ENCODE results near the gene ACLY. TPM values are rescaled to one million over a fixed set of nuclear protein-coding genes. Genes with fewer than 3 reads are reported as not detected.

Gene ACLY
- total RNA-seq, 1 donor from 2014 or later, result 49.1 TPM

DNA sequence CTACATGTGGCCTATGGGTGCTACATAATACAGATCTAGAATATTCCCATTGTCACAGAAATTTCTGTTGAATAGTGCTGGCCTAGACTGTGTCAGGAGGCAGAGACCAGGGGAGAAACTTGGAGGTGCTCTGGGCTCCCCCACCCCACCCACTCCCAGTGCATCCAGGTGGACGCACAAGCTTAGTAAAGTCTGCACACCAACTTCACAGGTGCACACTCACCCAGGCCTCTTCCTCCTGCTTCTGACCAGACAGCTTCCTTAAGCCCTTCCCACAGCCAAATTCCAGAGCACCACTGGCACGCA, 40.2 kb upstream of the ACLY start:
- no peak overlapping the region for H3K9ac ChIP-seq (ENCODE audit: low read depth in 1 of 3, low read length in 3 of 3)
- H3K27ac ChIP-seq (ENCODE audit: low read depth, low read length), result no peak overlapping the region
- H3K36me3 ChIP-seq (ENCODE audit: control insufficient read depth in 3 of 3, insufficient read depth in 3 of 3, low read length in 3 of 3), result no peaks in the 10 kb centered on the region
- peaks cover 11 to 25% (median 24%) of the 10 kb centered on the region in 3 donors for H3K4me1 ChIP-seq (ENCODE audit: control insufficient read depth in 3 of 3, insufficient read depth in 3 of 3, low read length in 3 of 3)
- no peak overlapping the region for H3K4me3 ChIP-seq (ENCODE audit: low read length in 3 of 3)
- no peaks in the 10 kb centered on the region for H3K27me3 ChIP-seq (ENCODE audit: control insufficient read depth in 3 of 3, insufficient read depth in 3 of 3, low read length in 3 of 3)
- H3K9me3 ChIP-seq (ENCODE audit: control insufficient read depth in 3 of 3, low read length in 3 of 3), result no peaks in the 10 kb centered on the region

DNA sequence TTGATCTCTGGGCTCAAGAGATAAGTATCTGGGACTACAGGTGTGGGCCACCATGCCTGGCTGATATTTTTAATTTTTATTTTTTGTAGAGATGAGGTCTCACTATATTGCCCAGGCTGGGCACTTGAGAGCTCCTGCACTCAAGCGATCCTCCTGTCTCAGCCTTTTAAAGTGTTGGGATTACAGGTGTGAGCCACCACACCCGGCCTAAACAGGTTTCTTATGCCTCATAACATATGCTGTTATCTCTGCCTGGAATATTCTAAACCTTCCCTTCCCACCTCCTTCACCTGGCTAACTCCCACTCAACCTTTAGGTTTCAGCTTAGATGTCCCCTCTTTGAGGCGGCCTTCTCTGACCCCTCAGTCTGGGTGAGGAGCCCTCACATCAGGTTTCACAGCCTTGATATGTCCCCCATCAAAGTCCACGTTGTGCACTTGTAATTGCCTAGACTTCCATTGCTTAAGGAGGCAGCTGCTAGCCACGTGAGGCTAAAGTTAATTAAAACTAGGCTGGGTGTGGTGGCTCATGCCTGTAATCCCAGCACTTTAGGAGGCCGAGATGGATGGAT, 39.2 kb upstream of the ACLY start:
- no peak overlapping the region for H3K9ac ChIP-seq (ENCODE audit: low read depth in 1 of 3, low read length in 3 of 3)
- H3K27me3 ChIP-seq (ENCODE audit: control insufficient read depth in 3 of 3, insufficient read depth in 3 of 3, low read length in 3 of 3), result no peaks in the 10 kb centered on the region
- no peaks in the 10 kb centered on the region for H3K9me3 ChIP-seq (ENCODE audit: control insufficient read depth in 3 of 3, low read length in 3 of 3)
- no peak overlapping the region for H3K4me3 ChIP-seq (ENCODE audit: low read length in 3 of 3)
- peaks cover 9 to 24% (median 21%) of the 10 kb centered on the region in 3 donors for H3K4me1 ChIP-seq (ENCODE audit: control insufficient read depth in 3 of 3, insufficient read depth in 3 of 3, low read length in 3 of 3)
- H3K27ac ChIP-seq (ENCODE audit: low read depth, low read length), result no peak overlapping the region
- H3K36me3 ChIP-seq (ENCODE audit: control insufficient read depth in 3 of 3, insufficient read depth in 3 of 3, low read length in 3 of 3), result no peaks in the 10 kb centered on the region

DNA sequence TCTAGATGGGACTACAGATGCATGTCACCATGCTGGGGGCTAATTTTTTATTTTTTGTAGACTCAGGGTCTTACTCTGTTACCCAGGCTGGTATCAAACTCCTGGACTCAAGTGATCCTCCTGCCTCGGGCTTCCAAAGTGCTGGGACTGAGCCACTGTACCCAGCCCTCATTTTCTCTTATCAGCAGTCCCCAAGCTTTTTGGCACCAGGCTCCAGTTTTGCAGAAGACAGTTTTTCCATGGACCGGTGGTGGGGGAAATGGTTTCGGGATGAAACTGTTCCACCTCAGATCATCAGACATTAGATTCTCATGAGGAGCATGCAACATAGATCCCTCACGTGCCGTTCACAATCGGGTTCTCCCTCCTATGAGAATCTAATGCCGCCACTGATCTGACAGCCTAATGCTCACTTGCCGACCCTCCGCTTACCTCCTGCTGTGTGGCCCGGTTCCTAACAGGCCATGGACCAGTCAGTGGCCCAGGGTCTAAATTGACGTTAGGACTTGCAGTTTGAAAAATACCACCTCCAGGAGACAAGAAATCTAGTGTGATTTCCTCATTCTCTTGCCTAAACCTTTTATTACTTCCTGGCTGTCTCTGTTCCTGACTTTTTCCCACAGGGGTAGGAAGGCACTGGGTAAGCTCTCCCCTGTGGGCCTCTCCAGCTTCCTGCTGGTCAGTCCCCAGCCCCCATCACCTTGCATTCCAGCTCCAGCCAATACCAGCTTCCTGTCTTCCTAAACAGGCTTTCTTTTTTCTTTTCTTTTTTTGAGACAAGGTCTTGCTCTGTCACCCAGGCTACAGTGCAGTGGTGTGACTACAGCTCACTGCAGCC, 38.5 kb upstream of the ACLY start:
- Histone ChIP-seq H3K4me3 (ENCODE audit: low read length in 3 of 3) (no peak overlapping the region), H3K27me3 (ENCODE audit: control insufficient read depth in 3 of 3, insufficient read depth in 3 of 3, low read length in 3 of 3) (no peaks in the 10 kb centered on the region), H3K9me3 (ENCODE audit: control insufficient read depth in 3 of 3, low read length in 3 of 3) (no peaks in the 10 kb centered on the region), H3K4me1 (ENCODE audit: control insufficient read depth in 3 of 3, insufficient read depth in 3 of 3, low read length in 3 of 3) (peaks cover 3 to 17% (median 14%) of the 10 kb centered on the region in 3 donors), H3K36me3 (ENCODE audit: control insufficient read depth in 3 of 3, insufficient read depth in 3 of 3, low read length in 3 of 3) (no peaks in the 10 kb centered on the region), H3K9ac (ENCODE audit: low read depth in 1 of 3, low read length in 3 of 3) (peak overlapping the region in 1 of 3 donors; percentile 16), H3K27ac (ENCODE audit: low read depth, low read length) (no peak overlapping the region)

DNA sequence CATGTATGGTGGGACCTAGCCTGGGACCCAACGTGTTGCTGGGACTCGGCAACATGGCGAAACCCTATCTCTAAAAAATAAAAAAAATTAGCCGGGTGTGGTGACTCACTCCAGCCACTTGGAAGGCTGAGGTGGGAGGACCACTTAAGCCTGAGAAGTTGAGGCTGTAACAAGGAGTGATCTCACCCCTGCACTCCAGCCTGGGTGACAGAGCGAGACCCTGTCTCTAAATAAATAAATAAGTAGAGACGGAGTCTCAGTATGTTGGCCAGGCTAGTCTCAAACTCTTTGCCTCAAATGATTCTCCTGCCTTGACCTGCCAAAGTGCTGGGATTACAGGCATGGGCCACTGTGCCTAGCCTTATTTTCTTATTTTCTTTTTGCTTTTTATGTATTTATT, 37.8 kb upstream of the ACLY start:
- no peaks in the 10 kb centered on the region for H3K9me3 ChIP-seq (ENCODE audit: control insufficient read depth in 3 of 3, low read length in 3 of 3)
- H3K9ac ChIP-seq (ENCODE audit: low read depth in 1 of 3, low read length in 3 of 3), result no peak overlapping the region
- no peak overlapping the region for H3K4me3 ChIP-seq (ENCODE audit: low read length in 3 of 3)
- no peaks in the 10 kb centered on the region for H3K36me3 ChIP-seq (ENCODE audit: control insufficient read depth in 3 of 3, insufficient read depth in 3 of 3, low read length in 3 of 3)
- H3K27ac ChIP-seq (ENCODE audit: low read depth, low read length), result no peak overlapping the region
- H3K4me1 ChIP-seq (ENCODE audit: control insufficient read depth in 3 of 3, insufficient read depth in 3 of 3, low read length in 3 of 3), result peaks cover 0 to 10% (median 10%) of the 10 kb centered on the region in 3 donors
- no peaks in the 10 kb centered on the region for H3K27me3 ChIP-seq (ENCODE audit: control insufficient read depth in 3 of 3, insufficient read depth in 3 of 3, low read length in 3 of 3)

DNA sequence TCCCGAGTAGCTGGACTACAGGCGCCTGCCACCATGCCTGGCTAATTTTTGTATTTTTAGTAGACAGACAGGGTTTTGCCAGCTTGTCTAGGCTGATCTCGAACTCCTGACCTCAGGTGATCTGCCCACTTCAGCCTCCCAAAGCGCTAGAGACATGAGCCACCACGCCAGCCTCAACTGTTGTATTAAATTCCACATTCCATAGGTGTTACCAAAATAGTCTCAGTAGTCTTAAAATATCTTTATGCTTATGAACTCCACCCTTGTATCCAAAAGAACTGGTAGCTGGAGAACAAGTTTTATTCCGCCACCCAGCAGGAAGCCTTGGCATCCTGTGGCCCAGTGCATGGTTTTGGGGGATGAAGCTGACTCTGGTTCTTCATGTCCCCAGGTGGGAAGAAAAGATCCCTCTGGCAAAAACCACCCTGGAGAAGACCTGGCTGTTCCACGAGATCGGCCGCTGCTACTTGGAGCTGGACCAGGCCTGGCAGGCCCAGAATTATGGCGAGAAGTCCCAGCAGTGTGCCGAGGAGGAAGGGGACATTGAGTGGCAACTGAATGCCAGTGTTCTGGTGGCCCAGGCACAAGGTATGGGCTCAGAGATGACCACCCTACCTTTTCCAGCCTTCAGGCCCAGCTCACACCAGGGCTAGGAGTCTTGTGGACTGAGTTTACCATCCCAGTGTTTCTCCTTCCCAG, 30.2 kb upstream of the ACLY start:
- Histone ChIP-seq H3K27me3 (ENCODE audit: control insufficient read depth in 3 of 3, insufficient read depth in 3 of 3, low read length in 3 of 3) (no peaks in the 10 kb centered on the region), H3K27ac (ENCODE audit: low read depth, low read length) (peak overlapping the region; percentile 60)

DNA sequence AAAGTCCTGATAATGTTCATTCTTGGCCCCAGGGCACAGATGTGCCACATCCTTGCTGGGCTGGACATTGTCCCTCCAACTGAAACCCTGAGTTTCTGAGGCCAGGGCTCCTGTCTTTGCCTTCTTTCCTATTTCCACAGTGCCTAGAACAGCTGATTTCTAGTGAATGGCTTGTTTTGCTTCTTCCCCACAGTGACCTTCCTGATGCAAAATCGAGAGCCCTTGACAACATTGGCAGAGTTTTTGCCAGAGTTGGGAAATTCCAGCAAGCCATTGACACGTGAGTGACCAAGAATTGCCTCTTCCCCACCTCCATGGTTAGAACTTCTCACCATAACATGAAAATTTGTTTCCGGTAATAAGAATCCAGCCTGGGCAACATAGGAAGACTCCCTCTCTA, 26.2 kb upstream of the ACLY start:
- no peaks in the 10 kb centered on the region for H3K27me3 ChIP-seq (ENCODE audit: control insufficient read depth in 3 of 3, insufficient read depth in 3 of 3, low read length in 3 of 3)
- no peak overlapping the region for H3K9ac ChIP-seq (ENCODE audit: low read depth in 1 of 3, low read length in 3 of 3)
- H3K27ac ChIP-seq (ENCODE audit: low read depth, low read length), result no peak overlapping the region
- H3K36me3 ChIP-seq (ENCODE audit: control insufficient read depth in 3 of 3, insufficient read depth in 3 of 3, low read length in 3 of 3), result no peaks in the 10 kb centered on the region
- H3K4me1 ChIP-seq (ENCODE audit: control insufficient read depth in 3 of 3, insufficient read depth in 3 of 3, low read length in 3 of 3), result peaks cover 10 to 16% (median 14%) of the 10 kb centered on the region in 3 donors
- H3K9me3 ChIP-seq (ENCODE audit: control insufficient read depth in 3 of 3, low read length in 3 of 3), result no peaks in the 10 kb centered on the region
- H3K4me3 ChIP-seq (ENCODE audit: low read length in 3 of 3), result no peak overlapping the region

More for the DNA sequence above, 30.2 kb upstream of the ACLY start:
- Histone ChIP-seq H3K9ac (ENCODE audit: low read depth in 1 of 3, low read length in 3 of 3) (peak overlapping the region in 2 of 3 donors; percentile 9 to 32), H3K9me3 (ENCODE audit: control insufficient read depth in 3 of 3, low read length in 3 of 3) (no peaks in the 10 kb centered on the region), H3K36me3 (ENCODE audit: control insufficient read depth in 3 of 3, insufficient read depth in 3 of 3, low read length in 3 of 3) (no peaks in the 10 kb centered on the region), H3K4me1 (ENCODE audit: control insufficient read depth in 3 of 3, insufficient read depth in 3 of 3, low read length in 3 of 3) (peaks cover 5 to 10% (median 10%) of the 10 kb centered on the region in 3 donors), H3K4me3 (ENCODE audit: low read length in 3 of 3) (peak overlapping the region in 1 of 3 donors; percentile 13)

DNA sequence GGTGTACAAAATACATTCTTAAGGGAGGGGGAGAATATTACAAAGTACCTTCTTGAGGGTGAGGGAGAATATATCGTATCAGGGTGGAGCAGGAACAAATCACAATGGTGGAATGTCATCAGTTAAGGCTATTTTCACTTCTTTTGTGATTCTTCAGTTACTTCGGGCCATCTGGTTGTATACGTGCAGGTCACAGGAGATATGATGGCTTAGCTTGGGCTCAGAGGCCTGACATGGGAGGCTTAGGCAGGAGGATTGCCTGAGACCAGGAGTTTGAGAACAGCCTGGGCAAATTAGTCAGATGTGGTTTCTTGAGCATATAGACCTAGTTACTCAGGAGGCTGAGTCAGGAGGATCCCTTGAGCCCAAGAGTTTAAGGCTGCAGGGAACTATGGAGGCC, 24.7 kb upstream of the ACLY start:
- Histone ChIP-seq H3K27me3 (ENCODE audit: control insufficient read depth in 3 of 3, insufficient read depth in 3 of 3, low read length in 3 of 3) (no peaks in the 10 kb centered on the region), H3K9me3 (ENCODE audit: control insufficient read depth in 3 of 3, low read length in 3 of 3) (no peaks in the 10 kb centered on the region), H3K9ac (ENCODE audit: low read depth in 1 of 3, low read length in 3 of 3) (no peak overlapping the region), H3K4me3 (ENCODE audit: low read length in 3 of 3) (no peak overlapping the region), H3K27ac (ENCODE audit: low read depth, low read length) (no peak overlapping the region), H3K4me1 (ENCODE audit: control insufficient read depth in 3 of 3, insufficient read depth in 3 of 3, low read length in 3 of 3) (peaks cover 19 to 23% (median 20%) of the 10 kb centered on the region in 3 donors), H3K36me3 (ENCODE audit: control insufficient read depth in 3 of 3, insufficient read depth in 3 of 3, low read length in 3 of 3) (no peaks in the 10 kb centered on the region)

DNA sequence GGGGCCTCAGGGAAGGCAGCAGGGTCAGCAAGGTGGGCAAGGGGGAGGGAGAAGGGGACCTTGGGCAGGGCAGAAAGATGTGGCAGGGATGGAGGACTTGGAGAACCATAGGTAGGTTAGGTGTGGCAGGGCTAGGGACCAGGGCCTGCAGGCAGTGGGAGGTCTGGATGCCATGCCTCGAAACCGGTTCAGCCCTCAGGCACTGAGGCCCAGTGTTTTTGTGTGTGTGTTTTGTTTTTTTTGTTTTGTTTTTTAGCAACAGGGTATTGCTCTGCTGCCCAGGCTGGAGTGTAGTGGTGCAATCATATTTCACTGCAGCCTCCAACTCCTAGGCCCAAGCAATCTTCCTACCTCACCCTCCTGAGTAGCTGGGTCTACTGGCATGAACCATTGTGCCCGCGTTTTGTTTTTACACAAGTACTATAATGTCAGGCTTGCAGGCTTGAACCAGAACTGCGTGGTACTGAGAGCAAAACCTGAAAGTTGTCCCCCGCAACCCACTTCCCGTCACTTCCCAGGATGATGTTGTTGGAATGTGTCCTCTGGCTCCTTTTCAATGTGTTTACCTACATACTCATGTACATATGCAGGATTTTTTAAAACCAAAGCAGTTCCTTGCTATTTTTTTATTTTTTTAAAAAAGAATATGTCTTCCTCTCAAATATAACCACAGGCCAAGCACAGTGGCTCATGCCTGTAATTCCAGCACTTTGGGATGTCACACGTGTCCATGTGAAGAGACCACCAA, 24.0 kb upstream of the ACLY start:
- no peak overlapping the region for H3K4me3 ChIP-seq (ENCODE audit: low read length in 3 of 3)
- H3K4me1 ChIP-seq (ENCODE audit: control insufficient read depth in 3 of 3, insufficient read depth in 3 of 3, low read length in 3 of 3), result peaks cover 24 to 27% (median 24%) of the 10 kb centered on the region in 3 donors
- H3K9me3 ChIP-seq (ENCODE audit: control insufficient read depth in 3 of 3, low read length in 3 of 3), result no peaks in the 10 kb centered on the region
- no peaks in the 10 kb centered on the region for H3K27me3 ChIP-seq (ENCODE audit: control insufficient read depth in 3 of 3, insufficient read depth in 3 of 3, low read length in 3 of 3)
- no peak overlapping the region for H3K9ac ChIP-seq (ENCODE audit: low read depth in 1 of 3, low read length in 3 of 3)
- no peak overlapping the region for H3K27ac ChIP-seq (ENCODE audit: low read depth, low read length)
- no peaks in the 10 kb centered on the region for H3K36me3 ChIP-seq (ENCODE audit: control insufficient read depth in 3 of 3, insufficient read depth in 3 of 3, low read length in 3 of 3)

DNA sequence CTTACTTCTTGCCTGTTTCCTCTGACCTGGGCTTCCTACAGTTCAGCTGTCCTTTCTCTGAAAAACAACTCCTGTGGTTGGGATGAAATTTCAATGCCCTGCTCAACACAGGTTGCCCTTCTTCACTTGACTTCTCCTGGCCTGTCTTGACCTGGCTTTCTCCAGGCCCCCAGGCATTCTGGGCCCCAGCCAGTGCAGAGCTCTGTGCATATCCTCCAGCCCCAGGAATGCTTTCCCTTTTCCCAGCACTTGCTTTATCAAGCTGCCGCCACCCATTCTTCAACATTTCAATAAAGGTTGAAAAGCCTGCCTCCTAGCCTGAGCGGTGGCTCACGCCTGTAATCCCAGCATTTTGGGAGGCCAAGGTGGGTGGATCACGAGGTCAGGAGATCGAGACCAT, 22.4 kb upstream of the ACLY start:
- no peaks in the 10 kb centered on the region for H3K27me3 ChIP-seq (ENCODE audit: control insufficient read depth in 3 of 3, insufficient read depth in 3 of 3, low read length in 3 of 3)
- H3K4me3 ChIP-seq (ENCODE audit: low read length in 3 of 3), result no peak overlapping the region

More for the DNA sequence above, 22.4 kb upstream of the ACLY start:
- H3K36me3 ChIP-seq (ENCODE audit: control insufficient read depth in 3 of 3, insufficient read depth in 3 of 3, low read length in 3 of 3), result no peaks in the 10 kb centered on the region
- no peak overlapping the region for H3K27ac ChIP-seq (ENCODE audit: low read depth, low read length)
- H3K9me3 ChIP-seq (ENCODE audit: control insufficient read depth in 3 of 3, low read length in 3 of 3), result no peaks in the 10 kb centered on the region
- H3K9ac ChIP-seq (ENCODE audit: low read depth in 1 of 3, low read length in 3 of 3), result no peak overlapping the region
- H3K4me1 ChIP-seq (ENCODE audit: control insufficient read depth in 3 of 3, insufficient read depth in 3 of 3, low read length in 3 of 3), result peaks cover 30 to 34% (median 31%) of the 10 kb centered on the region in 3 donors

Data from skeletal muscle tissue (tissue), 4 donors.